ENCODE data around the gene BTNL8. TPM values are rescaled to one million over a fixed set of nuclear protein-coding genes. Genes with fewer than 3 reads are reported as not detected.
"Not testable (repeated sequence)": the region's sequence is repeated elsewhere in the genome, so short reads cannot be mapped to it uniquely, and the experiment has no call there.

BTNL8 gene
- total RNA-seq, 1 donor from 2014 or later, result not detected

DNA sequence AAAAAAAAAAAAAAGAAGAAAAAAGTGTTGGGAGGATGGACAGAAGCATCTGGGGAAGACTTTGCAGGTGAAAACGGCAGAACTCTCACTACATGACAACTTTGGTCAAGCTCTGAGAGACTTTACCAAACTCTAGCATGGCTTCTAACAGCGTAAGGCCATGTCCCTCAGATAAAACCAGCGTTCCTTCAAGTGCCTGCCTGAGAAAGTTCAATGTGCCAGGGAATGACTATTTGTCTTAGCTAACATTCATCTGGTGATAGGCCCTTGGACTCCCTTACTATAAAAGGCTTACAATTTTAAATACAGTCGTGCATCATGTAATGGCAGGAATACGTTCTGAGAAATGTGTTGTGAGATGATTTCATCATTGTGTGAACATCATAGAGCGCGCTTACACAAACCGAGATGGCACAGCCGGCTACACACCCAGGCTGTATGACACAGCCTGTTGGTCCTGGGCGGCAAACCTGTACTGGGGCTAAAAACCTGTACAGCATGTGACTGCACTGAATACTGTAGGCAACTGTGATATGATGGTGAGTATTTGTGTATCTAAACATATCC is 23.0 kb upstream of the BTNL8 start:
- intact Hi-C loops (cut with micrococcal nuclease), result no loop called here

DNA sequence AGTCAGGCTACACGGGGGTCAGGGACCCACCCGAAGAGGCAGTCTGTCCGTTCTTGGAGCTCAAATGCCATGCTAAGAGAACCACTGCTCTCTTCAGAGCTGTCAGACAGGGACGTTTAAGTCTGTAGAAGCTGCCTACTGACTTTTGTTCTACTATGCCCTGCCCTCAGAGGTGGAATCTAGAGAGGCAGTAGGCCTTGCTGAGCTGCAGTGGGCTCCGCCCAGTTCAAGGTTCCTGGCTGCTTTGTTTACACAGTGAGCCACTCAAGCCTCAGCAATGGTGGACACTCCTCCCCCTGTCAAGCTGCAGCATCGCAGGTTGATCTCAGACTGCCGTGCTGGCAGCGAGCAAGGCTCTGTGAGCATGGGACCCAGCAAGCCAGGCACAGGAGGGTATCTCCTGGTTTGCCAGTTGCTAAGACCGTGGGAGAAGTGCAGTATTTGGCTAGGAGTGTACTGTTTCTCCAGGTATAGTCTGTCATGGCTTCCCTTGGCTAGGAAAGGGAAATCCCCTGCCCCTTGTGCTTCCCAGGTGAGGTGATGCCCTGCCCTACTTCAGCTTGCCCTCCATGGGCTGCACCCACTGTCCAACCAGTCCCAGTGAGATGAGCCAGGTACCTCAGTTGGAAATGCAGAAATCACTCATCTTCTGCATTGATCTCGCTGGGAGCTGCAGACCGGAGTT is 13.0 kb upstream of the BTNL8 start:
- H3K9me3 Mint-ChIP-seq; H3K4me3 Mint-ChIP-seq; DNase-seq; intact Hi-C loops (cut with micrococcal nuclease); ATAC-seq (ENCODE audit: low read depth); H3K27ac Mint-ChIP-seq; H3K4me1 Mint-ChIP-seq; POLR2A ChIA-PET; H3K36me3 Mint-ChIP-seq (ENCODE audit: low read depth); CTCF ChIA-PET: not testable (repeated sequence)
- H3K27me3 Mint-ChIP-seq, result peaks cover 55% of the 10 kb centered on the region

More for the DNA sequence above, 23.0 kb upstream of the BTNL8 start:
- DNase-seq (no peak), ATAC-seq (ENCODE audit: low read depth) (no peak)
- H3K27ac Mint-ChIP-seq, result no peak overlapping the region
- peaks cover 4% of the 10 kb centered on the region for H3K27me3 Mint-ChIP-seq
- ChIA-PET CTCF (no interaction called here), POLR2A (no interaction called here)
- H3K9me3 Mint-ChIP-seq, result no peaks in the 10 kb centered on the region
- TF ChIP-seq, protein P1, sequence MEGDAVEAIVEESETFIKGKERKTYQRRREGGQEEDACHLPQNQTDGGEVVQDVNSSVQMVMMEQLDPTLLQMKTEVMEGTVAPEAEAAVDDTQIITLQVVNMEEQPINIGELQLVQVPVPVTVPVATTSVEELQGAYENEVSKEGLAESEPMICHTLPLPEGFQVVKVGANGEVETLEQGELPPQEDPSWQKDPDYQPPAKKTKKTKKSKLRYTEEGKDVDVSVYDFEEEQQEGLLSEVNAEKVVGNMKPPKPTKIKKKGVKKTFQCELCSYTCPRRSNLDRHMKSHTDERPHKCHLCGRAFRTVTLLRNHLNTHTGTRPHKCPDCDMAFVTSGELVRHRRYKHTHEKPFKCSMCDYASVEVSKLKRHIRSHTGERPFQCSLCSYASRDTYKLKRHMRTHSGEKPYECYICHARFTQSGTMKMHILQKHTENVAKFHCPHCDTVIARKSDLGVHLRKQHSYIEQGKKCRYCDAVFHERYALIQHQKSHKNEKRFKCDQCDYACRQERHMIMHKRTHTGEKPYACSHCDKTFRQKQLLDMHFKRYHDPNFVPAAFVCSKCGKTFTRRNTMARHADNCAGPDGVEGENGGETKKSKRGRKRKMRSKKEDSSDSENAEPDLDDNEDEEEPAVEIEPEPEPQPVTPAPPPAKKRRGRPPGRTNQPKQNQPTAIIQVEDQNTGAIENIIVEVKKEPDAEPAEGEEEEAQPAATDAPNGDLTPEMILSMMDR (IDR thresholded peaks at IDR 0.05), result no peak
- H3K4me1 Mint-ChIP-seq, result peaks cover 12% of the 10 kb centered on the region
- H3K4me3 Mint-ChIP-seq, result no peak overlapping the region
- no peaks in the 10 kb centered on the region for H3K36me3 Mint-ChIP-seq (ENCODE audit: low read depth)

DNA sequence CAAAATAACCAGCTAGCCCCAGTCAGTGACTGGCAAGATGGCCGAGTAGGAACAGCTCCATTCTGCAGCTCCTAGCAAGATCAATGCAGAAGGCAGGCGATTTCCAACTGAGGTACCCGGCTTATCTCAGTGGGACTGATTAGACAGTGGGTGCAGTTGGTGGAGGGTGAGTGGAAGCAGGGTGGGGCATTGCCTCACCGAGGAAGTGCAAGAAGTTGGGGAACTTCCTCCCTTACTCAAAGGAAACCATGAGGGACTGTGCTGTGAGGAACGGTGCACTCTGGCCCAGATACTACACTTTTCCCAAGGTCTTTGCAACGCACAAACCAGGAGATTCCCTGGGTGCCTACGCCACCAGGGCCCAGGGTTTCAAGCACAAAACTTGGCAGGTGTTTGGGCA is 9.6 kb upstream of the BTNL8 start:
- intact Hi-C loops (cut with micrococcal nuclease), result no loop called here
- POLR2A ChIA-PET, result no interaction called here
- H3K36me3 Mint-ChIP-seq (ENCODE audit: low read depth), result no peaks in the 10 kb centered on the region
- DNase-seq (no peak), ATAC-seq (ENCODE audit: low read depth) (no peak)
- no peak overlapping the region for H3K27ac Mint-ChIP-seq
- TF ChIP-seq, protein P1 (IDR thresholded peaks at IDR 0.05), result no peak
- peaks cover 51% of the 10 kb centered on the region for H3K27me3 Mint-ChIP-seq
- no peaks in the 10 kb centered on the region for H3K4me1 Mint-ChIP-seq
- CTCF ChIA-PET, result no interaction called here
- H3K4me3 Mint-ChIP-seq, result no peak overlapping the region
- H3K9me3 Mint-ChIP-seq, result peaks cover 3% of the 10 kb centered on the region

DNA sequence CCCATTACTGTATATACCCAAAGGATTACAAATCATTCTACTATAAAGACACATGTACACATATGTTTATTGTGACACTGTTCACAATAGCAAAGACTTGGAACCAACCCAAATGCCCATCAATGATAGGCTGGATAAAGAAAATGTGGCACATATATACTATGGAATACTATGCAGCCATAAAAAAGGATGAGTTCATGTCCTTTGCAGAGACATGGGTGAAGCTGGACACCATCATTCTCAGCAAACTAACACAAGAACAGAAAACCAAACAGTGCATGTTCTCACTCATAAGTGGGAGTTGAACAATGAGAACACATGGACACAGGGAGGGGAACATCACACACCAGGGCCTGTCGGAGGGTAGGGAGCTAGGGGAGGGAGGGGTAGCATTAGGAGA is 3.6 kb upstream of the BTNL8 start:
- H3K4me3 Mint-ChIP-seq; H3K9me3 Mint-ChIP-seq; H3K4me1 Mint-ChIP-seq; DNase-seq; ATAC-seq (ENCODE audit: low read depth); POLR2A ChIA-PET; H3K27ac Mint-ChIP-seq; intact Hi-C loops (cut with micrococcal nuclease); CTCF ChIA-PET; H3K36me3 Mint-ChIP-seq (ENCODE audit: low read depth): not testable (repeated sequence)
- H3K27me3 Mint-ChIP-seq, result peaks cover 28% of the 10 kb centered on the region

DNA sequence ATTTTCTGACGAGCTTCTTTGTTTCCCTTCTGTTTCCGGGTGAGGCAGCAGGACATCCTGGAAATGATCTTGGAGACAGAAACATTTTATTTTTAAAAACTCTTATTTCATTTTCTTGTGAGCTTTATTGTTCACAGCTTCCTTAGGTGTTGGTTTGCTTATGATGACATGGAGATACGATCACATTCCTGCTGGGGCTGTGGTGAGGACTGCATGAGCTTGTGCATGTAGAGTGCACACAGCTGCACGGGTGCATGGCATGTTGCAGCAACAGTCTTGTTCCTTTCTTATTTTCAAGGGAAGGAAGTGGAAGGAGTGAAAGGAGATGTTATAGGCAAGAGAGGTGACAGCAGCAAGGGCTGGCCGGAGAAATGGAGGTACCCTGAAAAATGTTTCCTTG is 1.2 kb downstream of the BTNL8 start:
- H3K4me1 Mint-ChIP-seq, result peaks cover 4% of the 10 kb centered on the region
- POLR2A ChIA-PET, result interaction anchor here (0.6 kb wide), 1 partner anchor 328 kb away, joined by 7 read pairs; no protein-coding TSS in a partner anchor
- intact Hi-C loops (cut with micrococcal nuclease), result no loop called here
- H3K4me3 Mint-ChIP-seq, result no peak overlapping the region
- TF ChIP-seq, protein P1 (IDR thresholded peaks at IDR 0.05), result no peak
- CTCF ChIA-PET, result no interaction called here
- peaks cover 3% of the 10 kb centered on the region for H3K27me3 Mint-ChIP-seq
- ATAC-seq (ENCODE audit: low read depth) (no peak), DNase-seq (no peak)
- no peak overlapping the region for H3K27ac Mint-ChIP-seq
- no peaks in the 10 kb centered on the region for H3K9me3 Mint-ChIP-seq
- no peaks in the 10 kb centered on the region for H3K36me3 Mint-ChIP-seq (ENCODE audit: low read depth)

DNA sequence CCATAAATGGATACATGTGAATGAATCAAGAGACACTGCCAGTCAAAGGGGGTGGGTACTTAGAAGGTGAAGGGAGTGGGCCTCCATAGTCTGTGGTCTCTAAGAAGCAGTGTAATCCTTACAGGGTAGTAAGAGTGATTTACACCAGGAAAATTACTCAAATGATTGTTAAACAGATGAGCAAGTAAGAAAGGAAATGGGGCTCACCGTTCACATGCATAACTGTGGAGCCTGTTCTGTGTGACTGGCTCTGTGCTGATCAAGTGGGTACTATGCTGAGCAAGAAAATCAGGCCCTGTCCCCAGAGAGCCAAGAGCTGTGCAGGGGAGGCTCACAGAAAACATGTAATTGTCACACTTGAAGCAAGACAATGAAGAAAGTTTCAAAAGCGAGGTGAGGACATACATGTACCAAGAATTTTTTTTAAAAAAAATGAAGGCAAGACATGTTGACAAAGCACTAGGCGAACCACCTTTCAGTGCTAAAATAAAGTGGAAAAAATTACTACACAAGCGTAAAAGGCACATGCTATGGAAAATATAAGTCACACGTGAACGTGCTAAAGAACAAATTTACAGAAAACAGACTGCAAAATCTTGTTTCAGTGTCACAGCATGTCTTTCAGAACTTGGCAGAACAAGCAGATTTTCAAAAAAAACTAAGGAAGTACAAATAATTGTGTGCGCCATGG is 2.5 kb downstream of the BTNL8 start:
- no peak overlapping the region for H3K27ac Mint-ChIP-seq
- ATAC-seq (ENCODE audit: low read depth) (no peak), DNase-seq (no peak)
- ChIA-PET CTCF (no interaction called here), POLR2A (no interaction called here)
- no peak overlapping the region for H3K4me3 Mint-ChIP-seq
- H3K9me3 Mint-ChIP-seq, result no peaks in the 10 kb centered on the region
- H3K27me3 Mint-ChIP-seq, result peaks cover 3% of the 10 kb centered on the region
- intact Hi-C loops (cut with micrococcal nuclease), result no loop called here
- TF ChIP-seq, protein P1 (IDR thresholded peaks at IDR 0.05), result no peak
- H3K36me3 Mint-ChIP-seq (ENCODE audit: low read depth), result no peaks in the 10 kb centered on the region
- H3K4me1 Mint-ChIP-seq, result peaks cover 4% of the 10 kb centered on the region

Data from activated B cell treated with CpG ODN at 0.5 μM for 24 hours (primary cell).